Psoas muscle (tissue), 8 donors: Measurements from ENCODE around the gene OSGIN1. TPM values are rescaled to one million over a fixed set of nuclear protein-coding genes. Genes with fewer than 3 reads are reported as not detected.

ENCODE experiments used
- ATAC-seq, 4 donors: fragments of 200-7000 bp; cut with Tn5 transposase; one replicate each; pipeline ENCODE4 v1.9.1; 2020; ENCODE audit warnings: moderate library complexity in 3 of 4, mild to moderate bottlenecking in 2 of 4
- DNase-seq, 2 donors: peaks; one replicate each; pipeline ENCODE4 v3.0.0-alpha.2; 2020
- H3K27ac ChIP-seq: fragments of 200-600 bp; one replicate; pipeline ENCODE4 v1.8.0; 2022
- H3K27me3 ChIP-seq, 3 donors: fragments of 200-600 bp in 1 of 3; one replicate each; pipeline versions ENCODE4 v1.6.1 to v1.8.0; 2013 to 2022; ENCODE audit warnings: low read length in 2 of 3, mild to moderate bottlenecking in 2 of 3, moderate library complexity in 1 of 3; ENCODE audit not compliant: insufficient read depth in 3 of 3
- H3K36me3 ChIP-seq, 2 donors: fragments of 200-600 bp in 1 of 2; one replicate each; pipeline versions ENCODE4 v1.6.1 to v1.8.0; 2013 to 2022; ENCODE audit warnings: low read depth in 1 of 2, mild to moderate bottlenecking in 1 of 2, moderate library complexity in 1 of 2; ENCODE audit not compliant: insufficient read depth in 1 of 2
- H3K4me1 ChIP-seq: fragments of 200-600 bp; one replicate; pipeline ENCODE4 v1.8.0; 2022
- H3K4me3 ChIP-seq: fragments of 200-600 bp; one replicate; pipeline ENCODE4 v1.8.0; 2022; ENCODE audit warnings: mild to moderate bottlenecking
- H3K9me3 ChIP-seq: fragments of 200-600 bp; one replicate; pipeline ENCODE4 v1.8.0; 2022
- CTCF ChIP-seq: fragments of 200-600 bp; IDR thresholded peaks from one replicate; pipeline ENCODE4 v1.8.0; 2022; ENCODE audit warnings: antibody characterized with exemption
- WGBS, 3 donors: extraction: QIAGEN DNeasy Blood & Tissue Kit; methylation state at CpG; one replicate each; pipeline versions ENCODE4 v1.1.6 to v1.1.7; 2013; 5-methylcytosine and 5-hydroxymethylcytosine counted together
- intact Hi-C, 2 donors: fragments of 100-400 bp; cut with DNase I; formaldehyde crosslinking; loops; one replicate each; pipeline versions ENCODE4 v1.11.0 to v1.14.2; 2022
- polyA plus RNA-seq, 3 donors: library from polyadenylated mRNA; stranded (reverse); fragments of 200-250 nt; gene quantifications; one replicate each; pipeline ENCODE4 v1.2.3, GENCODE V29; 2013
- total RNA-seq, 4 donors: library from RNA; stranded (reverse); fragmentation: NEBNext Ultra II Directional in 2 of 4; extraction: Animal tissue kit (Norgen Biotek cat#: 25700) in 2 of 4; gene quantifications; one replicate each; pipeline versions ENCODE4 v1.2.1 to v1.2.4, GENCODE V29; 2021 to 2023
- donor health status: healthy with polysubstance abuse.
- donor health status: DM: no; HTN: no; CAD: no; lungs with moderate emphysema.
- donor health status: Bipolar disorder and iron deficiency.
- donor health status: healthy.
- donor health status: DM: yes; HTN: yes; CAD: no.
- donor health status: DM: no; HTN: no; CAD: no.
- donor health status: DM: no; HTN: no; CAD: no.
- donor health status: DM: yes; HTN: yes; CAD: no.

OSGIN1 gene
- total and polyA plus RNA-seq, 7 donors: 10.4 to 39.4 (median 25.1) TPM

DNA sequence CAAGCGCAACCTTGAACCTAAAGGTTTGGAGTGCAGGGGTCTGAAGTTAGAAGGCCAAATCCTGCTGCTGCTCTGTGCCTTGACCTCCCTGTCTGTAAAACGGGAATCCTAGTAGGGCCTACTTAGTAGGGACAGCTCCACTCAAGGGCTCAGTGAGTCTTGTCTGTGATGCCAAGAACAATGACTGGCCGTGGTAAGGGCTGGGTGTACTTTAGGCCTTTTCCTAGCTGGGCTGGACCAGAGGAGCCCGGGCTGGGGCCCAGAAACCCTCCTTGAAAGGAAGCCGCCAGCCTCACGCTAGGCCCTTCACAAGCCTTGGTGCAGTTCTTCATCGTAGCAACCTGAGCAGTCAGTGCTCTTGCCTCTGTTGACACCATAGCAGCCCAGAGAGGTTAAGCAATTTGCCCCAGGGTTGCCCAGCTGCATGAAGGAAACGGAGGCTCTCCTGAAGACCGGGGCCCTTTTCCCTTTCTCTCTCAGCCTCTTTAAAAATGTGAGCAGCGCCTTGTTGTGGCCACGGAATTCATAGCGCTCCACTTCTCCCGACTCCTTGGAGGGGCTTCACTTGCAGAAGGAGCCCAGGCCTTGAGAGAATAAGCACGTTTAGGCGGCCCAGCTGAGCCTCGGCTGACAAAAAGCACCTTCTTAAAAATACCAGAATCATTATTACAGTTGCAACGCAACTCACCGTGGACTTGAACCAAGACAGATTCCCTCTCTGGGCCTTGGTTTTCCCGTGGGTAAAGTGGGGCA lies 19.4 kb downstream of the OSGIN1 start:
- no peak for TF ChIP-seq CTCF
- H3K27ac ChIP-seq: no peak overlapping the region
- intact Hi-C loops: no loop called here
- H3K4me3 ChIP-seq: no peak overlapping the region
- DNase-seq: no peak
- ATAC-seq: no peak
- H3K9me3 ChIP-seq: no peaks in the 10 kb centered on the region
- WGBS, 3 donors: 84 to 87% (median 84%) methylated on average over 19 of the region's 19 CpGs
- H3K4me1 ChIP-seq: no peaks in the 10 kb centered on the region
- no peaks in the 10 kb centered on the region for H3K27me3 ChIP-seq
- H3K36me3 ChIP-seq: no peaks in the 10 kb centered on the region

- Histone ChIP-seq H3K4me1 (no peaks in the 10 kb centered on the region), H3K9me3 (no peaks in the 10 kb centered on the region), H3K27ac (no peak overlapping the region), H3K27me3 (no peaks in the 10 kb centered on the region), H3K36me3 (no peaks in the 10 kb centered on the region), H3K4me3 (no peak overlapping the region)
- intact Hi-C loops: no loop called here
- ATAC-seq (no peak), DNase-seq (no peak)
- no peak for TF ChIP-seq CTCF
- WGBS, 3 donors: 74 to 83% (median 75%) methylated on average over 10 of the region's 10 CpGs
Measured at GRCh38 chr16:83973077-83973476, 20.0 kb downstream of the OSGIN1 start.

DNA sequence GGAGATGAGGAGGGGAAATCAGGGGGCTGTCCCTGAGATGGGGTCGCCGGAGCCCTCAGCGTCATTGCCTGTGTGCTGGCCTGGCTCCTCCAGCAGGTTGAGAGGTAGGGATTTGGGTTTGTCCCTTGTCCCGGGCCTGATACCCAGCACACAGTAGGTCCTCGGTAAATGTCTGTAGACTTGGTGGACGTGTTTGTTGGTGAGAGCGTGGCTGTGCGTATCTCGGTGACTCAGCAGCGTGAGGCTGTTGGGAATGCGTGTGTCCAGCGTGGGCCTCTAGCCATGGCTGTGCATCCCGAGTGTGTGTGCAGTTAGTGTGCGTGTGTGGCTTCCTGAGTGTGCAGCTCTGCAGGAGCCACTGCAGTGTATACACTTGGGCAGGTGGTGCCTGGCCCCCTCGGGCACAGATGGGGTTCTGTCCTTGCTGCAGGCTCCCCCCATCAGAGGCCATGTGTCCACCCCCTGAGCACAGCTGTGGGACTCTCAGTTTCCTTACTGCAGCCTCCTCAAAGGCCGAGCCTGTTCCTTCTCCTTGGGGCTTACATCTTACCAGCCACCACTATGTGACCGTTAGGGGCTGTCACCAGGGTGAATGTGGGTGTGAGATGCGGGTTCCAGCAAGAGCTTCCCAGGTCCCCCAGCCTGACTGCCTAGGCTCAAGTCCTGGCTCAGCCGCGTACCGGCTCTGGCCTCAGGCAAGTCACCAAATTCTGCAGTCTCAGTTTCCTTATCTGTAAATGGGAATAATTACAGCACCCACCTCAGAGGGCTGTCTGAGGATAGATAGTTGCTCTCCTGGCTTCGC lies 20.7 kb downstream of the OSGIN1 start:
- H3K4me1 ChIP-seq: no peaks in the 10 kb centered on the region
- no peaks in the 10 kb centered on the region for H3K36me3 ChIP-seq
- no peak for TF ChIP-seq CTCF
- DNase-seq (no peak), ATAC-seq (no peak)
- H3K27me3 ChIP-seq: no peaks in the 10 kb centered on the region
- H3K27ac ChIP-seq: no peak overlapping the region
- H3K4me3 ChIP-seq: no peak overlapping the region
- WGBS, 3 donors: 77 to 82% (median 77%) methylated on average over 22 of the region's 22 CpGs
- H3K9me3 ChIP-seq: no peaks in the 10 kb centered on the region
- intact Hi-C loops: no loop called here

DNA sequence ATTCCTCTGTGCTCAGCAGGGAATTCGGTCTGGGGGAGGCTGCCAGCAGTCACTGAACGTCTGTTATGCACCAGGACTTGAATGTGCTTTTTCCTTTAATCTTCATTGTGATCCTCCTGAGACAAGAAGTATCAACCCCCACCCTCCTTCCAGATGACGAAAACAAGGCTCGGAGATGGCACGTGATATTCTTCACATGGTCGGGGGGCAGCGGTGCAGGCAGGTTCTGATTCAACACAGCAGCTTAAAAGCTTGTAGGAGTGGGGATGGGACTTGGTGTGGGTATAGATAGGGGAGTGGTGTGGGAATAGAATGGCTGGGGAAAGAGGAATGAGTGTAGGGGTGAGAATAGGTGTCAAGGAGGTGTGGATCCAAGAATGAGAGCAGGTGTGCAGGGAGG lies 21.4 kb downstream of the OSGIN1 start:
- Histone ChIP-seq H3K27ac (no peak overlapping the region), H3K9me3 (no peaks in the 10 kb centered on the region), H3K4me1 (no peaks in the 10 kb centered on the region), H3K4me3 (no peak overlapping the region), H3K36me3 (no peaks in the 10 kb centered on the region), H3K27me3 (no peaks in the 10 kb centered on the region)
- no peak for TF ChIP-seq CTCF
- DNase-seq (no peak), ATAC-seq (no peak)
- WGBS, 3 donors: 45 to 49% (median 45%) methylated on average over 7 of the region's 7 CpGs
- intact Hi-C loops: no loop called here
